Measurements from ENCODE around the gene CDH6. TPM values are rescaled to one million over a fixed set of nuclear protein-coding genes. Genes with fewer than 3 reads are reported as not detected.

The CDH6 gene
- total and polyA plus RNA-seq, 2 of the 4 experiments (the other 2 are of a cell fraction), result 72.2 to 232 TPM

GRCh38 chr5:31158686-31159085 is 34.8 kb upstream of the CDH6 start:
- H2AK5ac ChIP-seq (ENCODE audit: low read depth, low read length), result no peak overlapping the region
- TF ChIP-seq MAZ (IDR thresholded peaks at IDR 0.05; ENCODE audit: borderline replicate concordance, low read depth, low read length) (no peak), POLR2A (IDR thresholded peaks at IDR 0.05; ENCODE audit: low read depth, low read length) (no peak), CHD1 (IDR thresholded peaks at IDR 0.05; ENCODE audit: low read depth, low read length) (no peak), MAFK (IDR thresholded peaks at IDR 0.05; ENCODE audit: low read depth, low read length) (no peak), RCOR1 (IDR thresholded peaks at IDR 0.05; ENCODE audit: insufficient replicate concordance, low read length) (no peak), BHLHE40 (IDR thresholded peaks at IDR 0.05; ENCODE audit: low read depth, low read length) (no peak), RAD21 (IDR thresholded peaks at IDR 0.05; ENCODE audit: low read length) (no peak), SMC3 (IDR thresholded peaks at IDR 0.05; ENCODE audit: low read depth, low read length) (no peak), NFE2L2 (IDR thresholded peaks at IDR 0.05; ENCODE audit: low read depth, low read length) (no peak), FOS (IDR thresholded peaks at IDR 0.05; ENCODE audit: low read depth, low read length) (no peak), MXI1 (IDR thresholded peaks at IDR 0.05; ENCODE audit: borderline replicate concordance, low read depth, low read length) (no peak), RFX5 (IDR thresholded peaks at IDR 0.05; ENCODE audit: low read depth, low read length) (no peak), ELK1 (IDR thresholded peaks at IDR 0.05; ENCODE audit: borderline replicate concordance, low read depth, low read length) (no peak), CEBPB (IDR thresholded peaks at IDR 0.05; ENCODE audit: low read depth, low read length) (no peak)
- TF ChIP-seq, protein P1, sequence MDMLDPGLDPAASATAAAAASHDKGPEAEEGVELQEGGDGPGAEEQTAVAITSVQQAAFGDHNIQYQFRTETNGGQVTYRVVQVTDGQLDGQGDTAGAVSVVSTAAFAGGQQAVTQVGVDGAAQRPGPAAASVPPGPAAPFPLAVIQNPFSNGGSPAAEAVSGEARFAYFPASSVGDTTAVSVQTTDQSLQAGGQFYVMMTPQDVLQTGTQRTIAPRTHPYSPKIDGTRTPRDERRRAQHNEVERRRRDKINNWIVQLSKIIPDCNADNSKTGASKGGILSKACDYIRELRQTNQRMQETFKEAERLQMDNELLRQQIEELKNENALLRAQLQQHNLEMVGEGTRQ (IDR thresholded peaks at IDR 0.05; ENCODE audit: low read depth, low read length), result no peak
- TF ChIP-seq, protein P2, sequence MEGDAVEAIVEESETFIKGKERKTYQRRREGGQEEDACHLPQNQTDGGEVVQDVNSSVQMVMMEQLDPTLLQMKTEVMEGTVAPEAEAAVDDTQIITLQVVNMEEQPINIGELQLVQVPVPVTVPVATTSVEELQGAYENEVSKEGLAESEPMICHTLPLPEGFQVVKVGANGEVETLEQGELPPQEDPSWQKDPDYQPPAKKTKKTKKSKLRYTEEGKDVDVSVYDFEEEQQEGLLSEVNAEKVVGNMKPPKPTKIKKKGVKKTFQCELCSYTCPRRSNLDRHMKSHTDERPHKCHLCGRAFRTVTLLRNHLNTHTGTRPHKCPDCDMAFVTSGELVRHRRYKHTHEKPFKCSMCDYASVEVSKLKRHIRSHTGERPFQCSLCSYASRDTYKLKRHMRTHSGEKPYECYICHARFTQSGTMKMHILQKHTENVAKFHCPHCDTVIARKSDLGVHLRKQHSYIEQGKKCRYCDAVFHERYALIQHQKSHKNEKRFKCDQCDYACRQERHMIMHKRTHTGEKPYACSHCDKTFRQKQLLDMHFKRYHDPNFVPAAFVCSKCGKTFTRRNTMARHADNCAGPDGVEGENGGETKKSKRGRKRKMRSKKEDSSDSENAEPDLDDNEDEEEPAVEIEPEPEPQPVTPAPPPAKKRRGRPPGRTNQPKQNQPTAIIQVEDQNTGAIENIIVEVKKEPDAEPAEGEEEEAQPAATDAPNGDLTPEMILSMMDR (conservative IDR thresholded peaks at IDR 0.05; ENCODE audit: low read depth, low read length), result no peak
- no peak overlapping the region for H3K4me2 ChIP-seq (ENCODE audit: low read depth, low read length)
- CTCF ChIA-PET, result no interaction called here
- no peak overlapping the region for H4K8ac ChIP-seq (ENCODE audit: low read depth in 2 of 2, low read length in 2 of 2)
- dilution Hi-C loops (cut with HindIII; ENCODE audit: low sequenced_read_pairs, unreplicated experiment) (no loop called here), intact Hi-C loops (cut with micrococcal nuclease) (no loop called here), in situ Hi-C loops (cut with MboI; ENCODE audit: low sequenced_read_pairs) (no loop called here)
- H2BK15ac ChIP-seq (ENCODE audit: low read depth, low read length), result no peak overlapping the region
- H2AK9ac ChIP-seq (replicated peaks; ENCODE audit: low read depth, low read length, poor library complexity), result no peak overlapping the region
- H4K91ac ChIP-seq (ENCODE audit: insufficient read depth, low read depth, low read length), result no peak overlapping the region
- DNase-seq (no peak), ATAC-seq (ENCODE audit: low read depth) (no peak)
- H3K4me1 ChIP-seq (ENCODE audit: control insufficient read depth, insufficient read depth, low read length), result no peaks in the 10 kb centered on the region
- H3K23ac ChIP-seq (ENCODE audit: low read depth, low read length), result no peak overlapping the region
- H3K79me1 ChIP-seq (ENCODE audit: low read depth in 1 of 2, low read length in 2 of 2), result no peaks in the 10 kb centered on the region
- H3K27ac ChIP-seq (ENCODE audit: insufficient read depth, low read length), result no peak overlapping the region
- 20% methylated on average over 1 of the region's 1 CpG; no CpG with 5 or more reads in 1 of the 2 experiments for WGBS, 2 experiments (ENCODE audit: extremely low coverage in 2 of 2, insufficient read length in 1 of 2)
- H2BK20ac ChIP-seq (ENCODE audit: low read depth, low read length), result no peak overlapping the region
- H3K14ac ChIP-seq (replicated peaks; ENCODE audit: low read depth, low read length), result no peak overlapping the region
- H3K9me3 ChIP-seq (ENCODE audit: control insufficient read depth, insufficient read depth, low read length), result no peaks in the 10 kb centered on the region
- no peak overlapping the region for H3K56ac ChIP-seq (ENCODE audit: extremely low read depth, insufficient read depth, low read length)
- H3K18ac ChIP-seq (ENCODE audit: low read depth, low read length), result no peak overlapping the region
- no peak overlapping the region for H2AFZ ChIP-seq (replicated peaks; ENCODE audit: low read length, poor library complexity)
- no TSS peak for BruUV-seq (replicated peaks)
- H4K5ac ChIP-seq (ENCODE audit: low read depth, low read length), result no peak overlapping the region
- no peak overlapping the region for H2BK5ac ChIP-seq (ENCODE audit: low read depth, low read length, poor library complexity, severe bottlenecking)
- H3K36me3 ChIP-seq (ENCODE audit: control insufficient read depth, insufficient read depth, low read length), result no peaks in the 10 kb centered on the region
- no peaks in the 10 kb centered on the region for H3K27me3 ChIP-seq (ENCODE audit: control insufficient read depth, insufficient read depth, low read length)
- H3K9me1 ChIP-seq (ENCODE audit: insufficient read depth, low read length), result no peaks in the 10 kb centered on the region
- POLR2A ChIA-PET (ENCODE audit: unreplicated experiment), result no interaction called here
- no peak overlapping the region; the same call in 1 of the 2 replicates for H2BK120ac ChIP-seq (ENCODE audit: low read depth, low read length)
- H3K9ac ChIP-seq (ENCODE audit: low read depth, low read length), result no peak overlapping the region
- H4K20me1 ChIP-seq (ENCODE audit: insufficient read depth, low read length), result no peaks in the 10 kb centered on the region
- H3K4ac ChIP-seq (ENCODE audit: low read depth, low read length), result no peak overlapping the region
- H3K4me3 ChIP-seq (ENCODE audit: insufficient read depth, low read depth, low read length), result no peak overlapping the region

Measured in IMR-90 (cell line).